H9 (cell line): Measurements from ENCODE around the gene DHRS1. TPM values are rescaled to one million over a fixed set of nuclear protein-coding genes. Genes with fewer than 3 reads are reported as not detected.

Experiments
- DNase-seq: peaks from one replicate; pipeline ENCODE4 v3.0.0-alpha.2; 2017
- H2AFZ ChIP-seq: one replicate; pipeline ENCODE4 v1.6.1; 2013; ENCODE audit warnings: mild to moderate bottlenecking, low read length, control low read depth, moderate library complexity
- H2AK5ac ChIP-seq: 2 replicates; pipeline ENCODE4 v1.6.1; 2013; ENCODE audit warnings: low read length, control low read depth, mixed read lengths; ENCODE audit not compliant: insufficient read length
- H2BK120ac ChIP-seq: one replicate; pipeline ENCODE4 v1.6.1; 2013; ENCODE audit warnings: low read depth, mild to moderate bottlenecking, low read length, control low read depth, inconsistent platforms; ENCODE audit not compliant: poor library complexity, severe bottlenecking
- H2BK12ac ChIP-seq: 2 replicates; pipeline ENCODE4 v1.6.1; 2013; ENCODE audit warnings: low read length, control low read depth, mixed read lengths, low read depth; ENCODE audit not compliant: insufficient read length
- H2BK15ac ChIP-seq: 2 replicates; pipeline ENCODE4 v1.6.1; 2013; ENCODE audit warnings: low read depth, low read length, control low read depth
- H2BK20ac ChIP-seq: one replicate; pipeline ENCODE4 v1.6.1; 2013; ENCODE audit warnings: low read depth, mild to moderate bottlenecking, low read length, control low read depth, inconsistent platforms; ENCODE audit not compliant: poor library complexity, severe bottlenecking
- H2BK5ac ChIP-seq: 2 replicates; pipeline ENCODE4 v1.6.1; 2013; ENCODE audit warnings: low read length, control low read depth, mixed read lengths; ENCODE audit not compliant: insufficient read length
- H3K14ac ChIP-seq: 2 replicates; pipeline ENCODE4 v1.6.1; 2013; ENCODE audit warnings: low read length, control low read depth; ENCODE audit not compliant: insufficient read depth
- H3K18ac ChIP-seq: 2 replicates; pipeline ENCODE4 v1.6.1; 2013; ENCODE audit warnings: low read depth, mild to moderate bottlenecking, mixed read lengths, low read length, control low read depth; ENCODE audit not compliant: insufficient read length
- H3K23ac ChIP-seq: 2 replicates; pipeline ENCODE4 v1.6.1; 2013; ENCODE audit warnings: low read length, control low read depth, mixed read lengths, low read depth; ENCODE audit not compliant: insufficient read length
- H3K23me2 ChIP-seq: 2 replicates; pipeline ENCODE4 v1.6.1; 2013; ENCODE audit warnings: low read depth, mild to moderate bottlenecking, mixed read lengths, low read length, control low read depth; ENCODE audit not compliant: insufficient read length, poor library complexity, severe bottlenecking
- H3K27ac ChIP-seq: 2 replicates; pipeline ENCODE4 v1.5.1; 2013; ENCODE audit warnings: low read length, control low read depth, mixed read lengths, low read depth; ENCODE audit not compliant: insufficient read length
- H3K27me3 ChIP-seq: 2 replicates; pipeline ENCODE4 v1.6.1; 2013; ENCODE audit warnings: low read length, control low read depth, inconsistent platforms; ENCODE audit not compliant: insufficient read depth
- H3K4ac ChIP-seq: 2 replicates; pipeline ENCODE4 v1.6.1; 2013; ENCODE audit warnings: low read depth, mild to moderate bottlenecking, control low read depth, inconsistent platforms, low read length, moderate library complexity
- H3K4me1 ChIP-seq: 2 replicates; pipeline ENCODE4 v1.6.1; 2013; ENCODE audit warnings: low read length, control low read depth, inconsistent platforms; ENCODE audit not compliant: insufficient read depth
- H3K4me2 ChIP-seq: 2 replicates; pipeline ENCODE4 v1.6.1; 2013; ENCODE audit warnings: low read length, control low read depth, mixed read lengths; ENCODE audit not compliant: insufficient read length, insufficient read depth
- H3K56ac ChIP-seq: 2 replicates; pipeline ENCODE4 v1.6.1; 2013; ENCODE audit warnings: low read depth, mild to moderate bottlenecking, mixed read lengths, low read length, control low read depth; ENCODE audit not compliant: insufficient read length
- H3K79me1 ChIP-seq: 2 replicates; pipeline ENCODE4 v1.6.1; 2013; ENCODE audit warnings: low read depth, mild to moderate bottlenecking, moderate library complexity, low read length, control low read depth, inconsistent platforms; ENCODE audit not compliant: insufficient read depth, poor library complexity, severe bottlenecking
- H3K79me2 ChIP-seq: 2 replicates; pipeline ENCODE4 v1.6.1; 2013; ENCODE audit warnings: low read length, control low read depth, inconsistent platforms; ENCODE audit not compliant: insufficient read depth
- H3K9ac ChIP-seq: 2 replicates; pipeline ENCODE4 v1.6.1; 2013; ENCODE audit warnings: low read length, control low read depth, mixed read lengths; ENCODE audit not compliant: insufficient read length; ENCODE audit errors: extremely low read depth
- H3K9me3 ChIP-seq: one replicate; pipeline ENCODE4 v1.6.1; 2013; ENCODE audit warnings: low read depth, low read length, inconsistent platforms; ENCODE audit not compliant: control insufficient read depth
- H3T11ph ChIP-seq: one replicate; pipeline ENCODE4 v1.6.1; 2013; ENCODE audit warnings: mild to moderate bottlenecking, low read length, control low read depth, inconsistent platforms
- H4K20me1 ChIP-seq: one replicate; pipeline ENCODE4 v1.6.1; 2013; ENCODE audit not compliant: control insufficient read depth, insufficient read length, insufficient read depth
- H4K5ac ChIP-seq: 2 replicates; pipeline ENCODE4 v1.6.1; 2013; ENCODE audit warnings: low read depth, mild to moderate bottlenecking, mixed read lengths, low read length, control low read depth; ENCODE audit not compliant: insufficient read length
- H4K8ac ChIP-seq: replicated peaks from 2 replicates; pipeline ENCODE4 v1.6.1; 2013; ENCODE audit warnings: low read length, control low read depth, mixed read lengths, low read depth; ENCODE audit not compliant: insufficient read length
- H4K91ac ChIP-seq: 2 replicates; pipeline ENCODE4 v1.6.1; 2013; ENCODE audit warnings: low read depth, mild to moderate bottlenecking, moderate library complexity, mixed read lengths, low read length, control low read depth; ENCODE audit not compliant: insufficient read length
- H3K27ac Mint-ChIP-seq, 3 experiments: 2 replicates in 2 of 3; 3 replicates in 1 of 3; pipeline ENCODE4 v1.8.0; 2020 to 2021; ENCODE audit warnings: mixed read lengths in 3 of 3, mild to moderate bottlenecking in 1 of 3, moderate library complexity in 1 of 3
- H3K27me3 Mint-ChIP-seq: 2 replicates; pipeline ENCODE4 v1.8.0; 2021; ENCODE audit warnings: low read depth, mild to moderate bottlenecking, moderate library complexity, mixed read lengths
- H3K36me3 Mint-ChIP-seq, 3 experiments: 2 replicates in 2 of 3; 3 replicates in 1 of 3; pipeline ENCODE4 v1.8.0; 2020 to 2021; ENCODE audit warnings: low read depth in 3 of 3, mixed read lengths in 3 of 3; ENCODE audit not compliant: insufficient read depth in 1 of 3
- H3K4me1 Mint-ChIP-seq, 2 experiments: 2 replicates each; pipeline ENCODE4 v1.8.0; 2020; ENCODE audit warnings: mixed read lengths in 2 of 2
- H3K4me3 Mint-ChIP-seq, 2 experiments: 2 replicates in 1 of 2; 3 replicates in 1 of 2; pipeline ENCODE4 v1.8.0; 2020 to 2021; ENCODE audit warnings: mild to moderate bottlenecking in 2 of 2, mixed read lengths in 2 of 2, moderate library complexity in 1 of 2
- H3K9me3 Mint-ChIP-seq, 2 experiments: 2 replicates in 1 of 2; 3 replicates in 1 of 2; pipeline ENCODE4 v1.8.0; 2020; ENCODE audit warnings: mild to moderate bottlenecking in 2 of 2, mixed read lengths in 2 of 2, moderate library complexity in 1 of 2
- CTCF ChIP-seq: fragments of 200-600 bp; sonication (generic); conservative IDR thresholded peaks from 3 replicates; pipeline ENCODE4 v1.8.0; 2021; ENCODE audit warnings: antibody characterized with exemption, mild to moderate bottlenecking
- WGBS: extraction: QIAGEN DNeasy Blood & Tissue Kit; methylation state at CpG from one replicate; pipeline ENCODE4 v1.1.7; 2013; ENCODE audit warnings: missing lambda C conversion rate, low lambda C conversion rate, mixed read lengths; ENCODE audit not compliant: insufficient read length; ENCODE audit errors: extremely low coverage; 5-methylcytosine and 5-hydroxymethylcytosine counted together
- total RNA-seq: library from RNA; stranded (reverse); gene quantifications from 2 replicates; pipeline ENCODE4 v1.2.1, GENCODE V29; 2021

DHRS1 gene
- total RNA-seq, 1 experiment from 2014 or later = 19.1 TPM

- Mint-ChIP-seq H3K27me3 (no peaks in the 10 kb centered on the region; the same call in 1 of the 2 replicates), H3K36me3 (no peaks in the 10 kb centered on the region), H3K27ac (peak overlapping the region in 2 of 3 experiments; percentile 44 to 65; a peak in 2 of 7 replicates), H3K9me3 (no peaks in the 10 kb centered on the region), H3K4me1 (no peaks in the 10 kb centered on the region; a peak in 1 of 4 replicates), H3K4me3 (no peak overlapping the region)
- Histone ChIP-seq H3K23ac (no peak overlapping the region), H4K20me1 (no peaks in the 10 kb centered on the region), H3K9ac (no peak overlapping the region), H2BK120ac (no peak overlapping the region), H2BK12ac (no peak overlapping the region), H4K91ac (no peak overlapping the region), H2AK5ac (no peak overlapping the region), H3K56ac (no peak overlapping the region), H3T11ph (no peak overlapping the region), H4K5ac (no peak overlapping the region), H3K79me1 (no peaks in the 10 kb centered on the region), H2BK20ac (no peak overlapping the region), H3K79me2 (no peaks in the 10 kb centered on the region), H3K4me2 (no peak overlapping the region), H3K18ac (no peak overlapping the region), H2BK5ac (no peak overlapping the region), H3K27me3 (no peaks in the 10 kb centered on the region), H3K9me3 (no peaks in the 10 kb centered on the region), H3K27ac (no peak overlapping the region), H3K4me1 (no peaks in the 10 kb centered on the region), H3K14ac (no peak overlapping the region; the same call in 1 of the 2 replicates), H4K8ac (no peak overlapping the region), H2AFZ (no peak overlapping the region), H3K4ac (no peak overlapping the region), H3K23me2 (no peaks in the 10 kb centered on the region), H2BK15ac (no peak overlapping the region)
- TF ChIP-seq CTCF = no peak
- no CpG with 5 or more reads among the region's 19 CpGs for WGBS
- DNase-seq = peak; percentile 20
Observed at GRCh38 chr14:24254630-24255392, 44.8 kb downstream of the DHRS1 start.
